Measurements from ENCODE around the gene ATL1.
A peak's percentile ranks its signal among the peaks of the same experiment; 100 is the strongest.
"Not testable (repeated sequence)": the region's sequence is repeated elsewhere in the genome, so short reads cannot be mapped to it uniquely, and the experiment has no call there.

Gene ATL1

DNA sequence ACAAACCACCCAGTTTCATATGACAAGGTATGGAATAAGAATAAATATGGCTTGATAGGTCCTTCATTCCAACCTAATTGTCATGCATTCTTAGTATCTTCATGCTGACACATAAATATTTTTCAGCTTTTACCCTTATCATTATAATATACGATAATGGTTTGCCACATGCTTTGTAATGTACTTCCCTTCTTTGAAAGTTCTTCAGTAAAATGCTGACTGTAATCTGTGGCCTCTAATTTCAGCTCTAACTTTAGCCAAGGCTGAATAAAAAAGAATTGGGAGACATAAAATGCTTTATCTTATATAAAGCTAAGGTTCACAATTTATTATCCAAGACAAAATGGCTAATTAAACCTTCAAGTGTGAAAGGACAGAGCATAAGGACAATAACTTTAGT lies 24.9 kb upstream of the ATL1 start:
- no peak for DNase-seq (ENCODE audit: low spot score)

DNA sequence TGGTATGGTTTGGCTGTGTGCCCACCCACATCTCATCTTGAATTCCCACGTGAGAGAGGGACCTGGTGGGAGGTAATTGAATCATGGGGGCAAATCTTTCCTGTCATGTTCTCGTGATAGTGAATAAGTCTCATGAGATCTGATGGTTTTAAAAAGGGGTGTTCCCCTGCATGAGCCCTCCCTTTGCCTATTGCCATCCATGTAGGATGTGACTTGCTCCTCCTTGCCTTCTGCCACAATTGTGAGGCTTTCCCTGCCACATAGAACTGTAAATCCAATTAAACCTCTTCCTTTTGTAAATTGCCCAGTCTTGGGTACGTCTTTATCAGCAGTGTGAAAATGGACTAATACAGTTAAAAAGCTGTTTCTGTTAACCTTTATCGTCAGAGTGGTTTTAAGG lies 21.9 kb upstream of the ATL1 start:
- not testable (repeated sequence) for DNase-seq (ENCODE audit: low spot score)

DNA sequence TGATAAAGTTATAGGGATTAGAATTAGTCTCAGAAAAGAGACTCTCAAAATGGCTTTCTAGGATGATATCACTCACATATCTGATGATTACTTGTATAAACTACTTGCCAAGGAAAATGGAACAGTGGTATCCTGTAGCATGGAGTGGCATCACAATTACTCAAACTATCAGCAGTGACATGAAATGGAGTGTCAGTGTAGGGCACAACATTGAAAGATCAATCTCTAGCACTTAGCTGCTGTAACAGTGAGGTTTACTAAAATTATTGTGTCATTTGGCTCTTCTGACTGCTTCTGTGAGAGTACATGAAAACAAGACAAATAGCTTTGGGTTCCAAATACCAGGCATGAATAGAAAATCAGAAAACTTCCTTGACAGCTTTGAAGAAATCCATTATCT lies 20.9 kb upstream of the ATL1 start:
- DNase-seq (ENCODE audit: low spot score): no peak

DNA sequence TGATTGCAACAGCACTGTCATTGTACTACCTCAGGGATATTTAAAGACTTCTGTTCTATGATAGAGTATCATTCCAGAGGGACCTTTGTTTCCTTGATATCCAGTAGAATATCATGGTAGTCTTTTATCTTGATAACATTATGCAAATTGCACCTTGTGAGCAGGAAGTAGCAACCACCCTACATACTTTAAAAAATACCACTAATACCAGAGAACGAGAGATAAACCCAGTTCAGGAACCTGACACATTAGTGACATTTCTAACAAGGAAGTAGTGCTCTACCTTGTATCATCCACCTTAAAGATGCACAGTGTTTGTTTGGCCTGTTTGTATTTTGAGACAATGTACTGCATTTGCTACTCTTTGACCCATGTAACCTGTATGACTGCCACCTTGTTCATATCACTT lies 18.8 kb upstream of the ATL1 start:
- DNase-seq (ENCODE audit: low spot score): no peak

DNA sequence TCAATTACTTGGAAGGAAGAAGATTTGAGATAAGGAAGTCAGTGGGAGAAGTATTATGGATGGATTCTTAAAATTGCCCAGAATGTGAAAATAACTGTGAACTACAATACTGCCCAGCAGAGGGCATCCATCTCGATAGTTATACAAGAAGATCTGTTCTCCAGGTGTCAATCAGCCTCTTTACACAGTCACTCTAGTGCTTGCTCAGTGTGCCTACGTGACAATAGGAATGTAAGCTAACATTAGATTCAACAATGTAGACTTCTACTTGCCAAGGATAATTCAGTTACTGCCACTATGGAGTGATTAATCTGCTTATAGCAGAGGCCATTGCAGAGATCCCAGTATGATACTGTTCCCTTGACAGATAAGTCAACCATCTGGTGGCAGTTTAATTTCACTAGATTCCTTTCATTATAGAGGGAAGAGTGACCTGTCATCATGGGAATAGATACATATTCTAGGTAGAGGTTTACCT lies 17.0 kb upstream of the ATL1 start:
- DNase-seq (ENCODE audit: low spot score): peak; percentile 48

DNA sequence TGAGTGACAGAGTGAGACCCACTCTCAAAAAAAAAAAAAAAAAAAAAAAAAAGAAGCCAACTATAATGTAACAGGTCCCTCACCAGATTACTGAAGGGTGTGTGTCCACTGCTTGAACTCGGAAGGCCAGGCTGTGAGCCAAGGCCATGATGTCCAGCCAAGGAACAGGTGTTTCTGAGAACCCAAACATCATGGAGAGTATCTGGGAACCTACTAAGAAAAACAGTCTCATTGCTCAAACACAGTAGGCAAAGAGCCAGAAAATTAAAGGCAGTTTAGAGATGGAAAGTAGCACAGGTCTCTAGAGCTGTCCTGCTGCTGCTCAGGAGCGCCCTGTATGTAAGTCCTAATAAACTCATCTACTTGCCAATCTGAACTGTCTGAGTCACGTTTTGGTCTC lies 15.0 kb upstream of the ATL1 start:
- no peak for DNase-seq (ENCODE audit: low spot score)

DNA sequence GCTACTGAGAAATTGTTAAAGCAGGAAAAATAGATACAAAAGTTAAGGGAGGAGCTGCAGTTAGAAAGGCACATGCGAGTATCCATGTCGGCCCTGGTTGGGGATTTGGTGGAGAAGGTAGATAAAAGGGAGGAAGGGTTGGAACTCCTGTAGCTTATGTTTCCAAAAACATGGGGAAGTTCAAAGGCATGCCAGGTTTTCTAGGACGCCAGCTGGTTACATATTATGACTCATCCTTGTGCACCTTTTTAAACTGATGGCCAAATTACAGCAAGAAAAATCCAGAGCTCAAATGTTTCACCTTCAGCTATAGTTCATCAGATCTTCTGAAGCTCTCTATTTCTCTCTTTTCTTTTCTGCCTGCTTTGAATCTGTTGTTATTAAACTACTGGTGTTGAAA lies 14.3 kb upstream of the ATL1 start:
- no peak for DNase-seq (ENCODE audit: low spot score)

DNA sequence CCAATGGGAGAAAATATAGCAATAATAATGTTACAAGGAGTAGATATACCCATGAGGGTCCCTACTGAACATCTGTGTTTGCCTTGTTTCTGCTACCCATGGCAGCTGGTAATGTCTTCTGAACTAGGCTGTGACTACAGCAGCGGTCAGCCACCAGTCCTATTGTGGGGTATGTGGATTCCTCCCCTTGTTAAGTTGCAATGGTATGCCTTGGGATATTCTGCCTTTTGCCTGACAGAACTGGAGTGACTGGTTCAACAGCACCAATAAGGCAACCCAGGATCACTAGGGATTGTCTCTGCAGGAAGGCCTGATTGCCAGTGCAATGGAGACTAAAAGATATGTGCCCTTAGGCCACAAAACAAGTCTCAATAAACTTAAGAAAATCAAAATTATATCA lies 9.7 kb upstream of the ATL1 start:
- DNase-seq (ENCODE audit: low spot score): no peak

DNA sequence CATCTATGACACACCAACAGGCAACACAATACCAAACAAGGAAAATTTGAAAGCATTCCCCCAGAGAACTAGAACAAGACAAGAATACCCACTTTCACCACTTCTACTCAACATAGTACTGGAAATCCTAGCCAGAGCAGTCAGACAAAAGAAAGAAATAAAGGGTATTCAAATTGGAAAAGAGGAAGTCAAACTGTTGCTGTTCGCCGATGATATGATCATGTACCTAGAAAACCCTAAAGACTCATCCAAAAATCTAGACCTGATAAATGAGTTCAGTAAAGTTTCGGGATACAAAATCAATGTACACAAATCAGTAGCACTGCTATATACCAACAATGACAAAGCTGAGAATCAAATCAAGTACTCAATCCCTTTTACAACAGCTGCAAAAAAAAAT lies 8.1 kb upstream of the ATL1 start:
- DNase-seq (ENCODE audit: low spot score): no peak

DNA sequence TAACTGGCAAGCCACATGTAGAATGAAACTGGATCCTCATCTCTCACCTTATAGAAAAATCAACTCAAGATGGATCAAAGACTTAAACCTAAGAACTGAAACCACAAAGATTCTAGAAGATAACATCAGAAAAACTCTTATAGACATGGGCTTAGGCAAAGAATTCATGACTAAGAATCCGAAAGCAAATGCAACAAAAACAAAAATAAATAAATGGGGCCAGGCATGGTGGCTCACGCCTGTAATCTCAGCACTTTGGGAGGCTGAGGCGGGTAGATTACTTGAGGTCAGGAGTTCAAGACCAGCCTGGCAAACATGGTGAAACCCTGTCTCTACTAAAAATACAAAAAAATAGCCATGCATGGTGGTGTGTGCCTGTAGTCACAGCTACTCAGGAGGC lies 7.1 kb upstream of the ATL1 start:
- DNase-seq (ENCODE audit: low spot score): not testable (repeated sequence)

DNA sequence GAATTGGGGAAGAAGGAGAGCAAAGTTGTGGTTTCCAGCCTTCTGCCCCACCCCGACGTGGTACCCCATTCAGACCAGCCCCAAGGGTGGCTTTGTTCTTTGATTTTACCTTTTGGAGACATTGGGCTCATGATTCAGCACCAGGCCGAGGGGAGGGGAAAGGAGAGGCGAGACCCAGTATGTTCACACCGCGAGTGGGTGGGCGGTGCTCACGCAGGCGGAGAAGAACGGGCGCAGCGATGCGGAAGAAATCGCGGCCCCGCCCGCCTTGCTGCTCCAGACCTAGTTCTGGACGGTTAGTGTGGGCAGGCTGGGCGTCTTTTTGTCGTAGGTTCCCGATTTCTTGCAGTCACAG lies 963 bp downstream of the ATL1 start:
- DNase-seq (ENCODE audit: low spot score): peak; percentile 46

DNA sequence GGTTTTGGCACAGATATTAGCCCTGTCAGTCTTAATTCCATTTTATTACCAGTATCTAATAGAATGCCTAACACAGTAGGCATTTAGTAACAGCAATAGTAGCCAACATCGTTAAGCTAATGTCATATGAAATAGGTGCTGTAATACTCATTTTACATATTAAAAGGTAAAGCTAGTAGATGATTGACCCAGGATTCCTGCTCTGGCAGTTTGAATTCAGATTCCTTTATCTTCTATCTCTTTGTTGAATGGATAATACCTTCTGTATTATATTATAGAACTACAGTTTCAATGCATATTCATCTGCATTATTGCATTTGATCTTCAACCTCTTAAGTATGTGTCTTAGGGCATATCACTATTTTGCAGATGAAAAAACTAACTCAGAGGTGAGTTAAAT lies 2.9 kb downstream of the ATL1 start:
- no peak for DNase-seq (ENCODE audit: low spot score)

DNA sequence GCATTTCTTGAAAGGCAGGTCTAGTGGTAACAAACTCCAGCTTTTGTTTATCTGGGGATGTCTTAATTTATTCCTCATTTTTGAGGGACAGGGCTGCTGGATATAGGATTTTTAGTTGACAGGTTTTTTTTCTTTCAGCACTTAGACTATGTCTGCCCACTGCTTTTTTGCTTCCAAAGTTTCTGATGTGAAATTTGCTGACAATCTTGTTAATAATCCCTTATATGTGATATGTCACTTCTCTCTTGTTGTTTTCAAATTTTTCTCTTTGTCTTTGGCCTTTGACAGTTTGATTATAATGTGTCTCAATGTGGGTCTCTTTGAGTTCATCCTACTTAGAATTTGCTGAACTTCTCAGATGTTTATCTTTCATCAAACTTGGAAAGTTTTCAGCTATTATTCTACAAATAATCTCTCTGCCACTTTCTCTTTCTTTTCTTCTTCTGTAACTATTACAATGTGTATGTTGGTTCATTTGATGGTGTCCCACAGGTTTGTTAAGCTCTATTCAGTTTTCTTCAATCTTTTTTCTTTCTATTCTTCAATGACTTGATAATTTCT lies 9.8 kb downstream of the ATL1 start:
- no peak for DNase-seq (ENCODE audit: low spot score)

DNA sequence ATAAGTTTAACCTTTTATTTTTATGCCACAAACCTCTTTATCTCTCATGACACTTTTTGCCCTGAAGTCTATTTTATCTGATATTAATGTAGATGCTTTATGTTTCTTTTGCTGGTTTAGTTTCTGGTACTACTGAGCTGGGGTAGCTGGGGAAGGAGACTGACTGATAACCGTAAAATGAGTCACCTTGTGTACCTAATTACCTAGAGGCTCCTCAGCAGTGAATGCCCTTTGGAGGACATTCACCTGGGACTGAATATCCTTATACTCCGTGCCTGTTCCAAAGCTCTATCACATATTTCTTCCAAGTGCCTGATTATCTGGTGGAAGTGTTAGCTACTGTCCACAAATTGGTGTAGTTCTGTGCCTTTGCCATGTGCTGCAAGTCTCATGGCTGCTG lies 13.9 kb downstream of the ATL1 start:
- DNase-seq (ENCODE audit: low spot score): no peak

DNA sequence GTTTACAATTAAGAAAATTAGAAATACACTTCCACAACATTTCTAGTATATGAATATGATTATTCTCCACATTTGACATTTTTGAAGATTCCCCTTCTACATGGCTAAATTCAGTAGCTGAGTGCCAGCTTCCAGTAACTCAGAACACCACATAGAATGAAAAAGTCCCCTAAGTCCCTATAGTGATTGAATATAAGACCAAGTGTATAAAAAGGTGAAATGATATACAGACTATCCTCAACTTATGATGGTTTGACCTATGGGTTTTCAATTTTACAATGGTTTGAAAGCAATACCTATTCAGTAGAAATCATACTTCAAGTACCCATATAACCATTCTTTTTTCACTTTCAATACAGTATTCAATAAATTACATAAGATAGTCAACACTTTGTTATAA lies 15.8 kb downstream of the ATL1 start:
- DNase-seq (ENCODE audit: low spot score): no peak

DNA sequence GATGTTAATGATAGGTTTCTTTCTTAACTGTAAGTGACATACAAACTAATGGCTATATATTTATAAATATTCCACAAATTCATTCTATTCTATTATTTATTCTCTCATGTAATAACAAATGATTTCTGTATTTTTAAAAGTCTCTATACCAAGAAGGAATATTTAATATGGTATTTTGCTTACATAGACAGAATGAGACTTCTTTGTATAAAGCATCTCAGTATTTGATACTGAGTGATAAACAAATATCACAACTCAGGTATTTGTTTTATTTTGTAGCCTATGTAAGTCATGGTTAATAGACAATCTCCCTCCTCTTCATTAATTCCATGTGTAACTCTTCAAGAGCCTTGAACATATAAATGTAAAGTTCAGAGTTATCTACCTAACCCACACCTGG lies 18.0 kb downstream of the ATL1 start:
- no peak for DNase-seq (ENCODE audit: low spot score)

DNA sequence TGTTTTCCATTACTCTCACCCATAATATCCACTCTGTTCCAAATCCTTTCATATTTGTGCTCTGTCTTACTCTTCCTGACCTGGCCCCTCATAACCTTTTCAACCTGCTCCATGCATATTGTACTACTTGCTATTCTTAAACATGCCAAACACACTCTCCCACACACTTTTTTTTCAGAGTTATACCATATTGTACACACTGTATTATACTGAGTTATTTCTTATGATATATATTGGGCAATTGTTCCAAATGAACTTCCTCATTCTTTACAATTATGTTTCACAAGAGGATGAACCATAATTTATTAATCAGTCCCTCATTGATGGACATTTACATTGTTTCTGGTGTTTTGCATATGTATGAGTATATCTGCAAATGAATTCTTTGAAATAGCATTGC lies 18.5 kb downstream of the ATL1 start:
- DNase-seq (ENCODE audit: low spot score): no peak

DNA sequence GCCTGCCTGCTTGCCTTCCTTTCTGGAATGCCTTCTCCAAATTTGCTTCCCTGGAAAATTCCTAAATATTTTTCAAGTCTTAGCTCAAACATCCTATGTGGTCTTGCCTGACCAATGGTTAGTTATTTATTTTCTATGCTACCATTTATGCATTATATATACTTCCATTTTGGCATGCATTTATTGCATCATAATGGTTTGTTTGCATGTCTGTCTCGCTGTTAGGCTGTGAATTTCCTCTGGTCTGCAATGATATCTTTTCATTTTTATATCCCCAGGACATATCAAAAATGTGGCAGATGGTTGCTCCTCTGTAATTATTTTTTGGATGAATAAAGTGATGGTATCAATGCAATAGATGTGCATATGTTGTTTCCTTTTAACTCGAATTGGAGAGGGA lies 30.5 kb downstream of the ATL1 start:
- DNase-seq (ENCODE audit: low spot score): no peak

DNA sequence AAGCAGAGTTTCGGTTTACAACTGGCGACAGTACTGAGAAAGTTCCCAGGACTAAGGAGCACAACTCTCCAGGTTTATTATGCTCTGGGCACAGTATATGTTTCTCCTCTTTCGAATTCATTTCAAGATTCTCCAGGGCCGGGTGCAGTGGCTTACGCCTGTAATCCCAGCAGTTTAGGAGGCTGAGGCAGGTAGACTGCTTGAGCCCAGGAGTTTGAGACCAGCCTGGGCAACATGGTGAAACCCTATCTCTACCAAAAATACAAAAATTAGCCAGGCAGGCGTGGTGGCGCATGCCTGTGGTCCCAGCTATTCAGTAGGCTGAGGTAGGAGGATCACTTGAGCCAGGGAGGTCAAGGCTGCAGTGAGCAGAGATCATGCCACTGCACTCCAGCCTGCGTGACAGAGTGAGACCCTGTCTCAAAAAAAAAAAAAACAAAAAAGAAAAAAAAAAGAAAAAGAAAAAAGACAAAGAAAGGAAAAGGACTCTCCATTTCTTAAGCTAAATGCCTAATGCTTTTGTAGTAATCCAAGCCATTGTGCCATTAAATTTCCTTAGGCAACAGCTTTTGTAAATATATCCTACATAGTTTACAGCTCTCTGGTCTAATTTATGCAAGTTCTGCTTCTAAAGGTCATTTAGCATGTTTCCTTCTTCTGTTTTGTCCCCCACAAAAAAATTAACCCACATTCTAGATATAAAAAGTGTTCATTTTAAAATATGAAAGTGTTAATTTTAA lies 34.8 kb downstream of the ATL1 start:
- DNase-seq (ENCODE audit: low spot score): no peak

DNA sequence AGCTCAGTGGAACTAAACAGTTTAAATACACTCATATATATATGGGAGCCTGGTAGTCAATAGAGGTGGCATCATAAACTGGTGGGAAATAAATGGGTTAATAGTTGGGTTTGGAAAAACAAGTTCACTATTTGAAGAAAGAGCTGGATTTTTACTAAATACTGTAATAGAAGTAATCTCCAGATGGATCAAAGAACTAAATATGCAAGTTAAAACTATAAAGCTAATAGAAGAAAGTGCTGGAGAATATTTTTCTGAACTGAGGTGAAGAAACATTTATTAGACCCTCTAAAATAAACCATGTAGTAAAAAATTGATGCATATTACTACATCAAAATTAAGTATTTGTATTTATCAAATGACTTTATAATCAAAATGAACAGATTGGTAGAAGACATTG lies 38.8 kb downstream of the ATL1 start:
- no peak for DNase-seq (ENCODE audit: low spot score)

DNA sequence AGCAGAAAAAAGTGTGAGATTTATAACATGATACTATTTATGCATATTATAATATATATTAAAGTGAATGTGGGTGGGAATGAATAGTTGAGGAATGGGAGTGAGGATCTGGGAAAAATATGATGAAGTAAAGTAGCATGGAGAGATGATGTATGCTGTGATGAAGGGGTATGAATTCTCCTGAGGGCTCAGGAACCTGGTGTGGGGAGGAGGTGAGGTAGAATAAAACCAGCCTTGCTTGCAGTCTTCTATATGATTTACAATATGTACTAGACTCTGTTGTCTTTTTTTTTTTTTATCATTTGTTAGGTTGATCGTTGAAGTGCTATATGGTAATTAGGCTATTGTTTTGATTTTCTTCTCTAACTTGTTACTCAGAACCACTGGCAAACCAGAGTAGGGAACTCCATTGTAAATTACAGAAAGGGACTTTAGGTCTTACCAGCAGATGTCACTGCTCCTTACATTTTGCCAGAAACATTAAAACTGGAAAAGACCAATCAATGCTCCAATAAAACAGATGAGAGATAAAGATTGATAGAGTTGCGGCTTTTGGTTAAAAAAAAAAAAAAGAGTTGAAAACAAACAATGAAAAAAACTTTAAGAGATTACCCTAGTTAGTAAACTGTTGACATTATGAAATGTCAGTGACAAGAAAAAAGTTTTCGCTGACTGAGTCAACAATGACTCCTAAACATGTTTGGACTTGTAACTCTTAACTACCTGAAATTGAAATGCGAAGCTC lies 39.9 kb downstream of the ATL1 start:
- DNase-seq (ENCODE audit: low spot score): peak; percentile 23

DNA sequence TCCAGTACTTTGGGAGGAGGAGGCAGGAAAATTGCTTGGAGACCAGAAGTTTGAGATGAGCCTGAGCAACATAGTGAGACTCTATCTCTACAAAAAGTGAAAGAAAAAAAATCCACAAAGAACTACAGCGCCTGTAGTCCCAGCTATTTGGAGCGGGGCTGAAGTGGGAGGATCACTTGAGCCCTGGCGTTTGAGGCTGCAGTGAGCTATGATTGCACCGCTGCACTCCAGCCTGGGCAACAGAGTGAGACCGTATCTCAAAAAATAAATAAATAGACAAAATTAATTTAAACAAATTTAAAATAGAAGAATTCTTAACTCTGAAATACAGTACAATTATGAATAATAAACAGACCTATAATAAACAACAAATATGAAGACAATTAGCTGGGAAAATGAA lies 40.9 kb downstream of the ATL1 start:
- DNase-seq (ENCODE audit: low spot score): no peak

DNA sequence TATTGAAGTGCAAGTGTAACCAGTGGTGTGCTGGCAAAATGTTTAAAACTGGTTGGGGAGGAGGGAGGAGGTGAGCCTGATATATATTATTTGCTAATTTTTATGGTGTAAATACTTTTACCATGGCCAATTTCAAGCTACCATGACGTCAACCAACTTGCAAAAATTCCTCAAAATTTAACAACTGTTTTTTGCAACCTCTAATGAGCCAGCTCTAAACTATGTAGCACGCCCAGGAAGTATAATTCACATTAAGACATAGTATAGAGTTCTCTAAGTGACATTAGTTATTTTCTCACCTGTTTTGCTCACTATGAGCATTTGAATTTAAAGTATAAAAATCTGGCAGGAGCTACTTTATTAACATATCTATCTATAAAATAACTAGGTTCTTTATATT lies 41.4 kb downstream of the ATL1 start:
- no peak for DNase-seq (ENCODE audit: low spot score)

DNA sequence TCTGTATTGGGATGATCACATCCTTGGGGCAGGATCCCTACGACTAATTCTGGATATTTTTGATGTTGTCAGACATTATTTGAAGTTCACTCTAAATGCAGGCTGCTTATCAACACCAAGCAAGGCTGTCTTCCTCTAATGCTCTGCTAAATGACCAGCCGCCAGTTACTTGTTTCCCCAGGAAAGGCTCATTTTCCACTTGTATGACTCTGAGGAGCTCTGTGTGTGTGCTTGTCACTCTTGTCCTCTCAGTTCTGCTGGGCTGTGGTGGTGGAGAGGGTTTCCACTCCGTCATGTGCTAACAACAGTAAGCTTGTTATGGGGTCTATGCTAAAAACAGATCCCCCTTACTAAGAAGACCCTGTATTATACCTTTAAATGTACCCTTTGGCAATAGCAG lies 42.1 kb downstream of the ATL1 start:
- no peak for DNase-seq (ENCODE audit: low spot score)
